ENCODE measurements around the gene PABPN1L.

The PABPN1L gene

GRCh38 chr16:88870608-88871348 lies 4.3 kb upstream of the PABPN1L start:
- no peak for FAIRE-seq
- DNase-seq (ENCODE audit: insufficient read length, low spot score), result no peak

- DNase-seq (ENCODE audit: insufficient read length, low spot score) (no peak), FAIRE-seq (no peak)
These were observed 3.2 kb upstream of the PABPN1L start for GRCh38 chr16:88869673-88869980.

GRCh38 chr16:88868974-88869672 lies 2.7 kb upstream of the PABPN1L start:
- FAIRE-seq (no peak), DNase-seq (ENCODE audit: insufficient read length, low spot score) (no peak)

GRCh38 chr16:88867581-88868246 lies 1.3 kb upstream of the PABPN1L start:
- no peak for DNase-seq (ENCODE audit: insufficient read length, low spot score)

GRCh38 chr16:88865742-88866141 lies 718 bp downstream of the PABPN1L start:
- DNase-seq (ENCODE audit: insufficient read length, low spot score) (no peak), FAIRE-seq (no peak)

More at GRCh38 chr16:88867581-88868246, 1.3 kb upstream of the PABPN1L start:
- FAIRE-seq, result no peak

GRCh38 chr16:88865310-88865709 lies 1.1 kb downstream of the PABPN1L start:
- FAIRE-seq (no peak), DNase-seq (ENCODE audit: insufficient read length, low spot score) (no peak)

GRCh38 chr16:88864521-88864920 lies 1.9 kb downstream of the PABPN1L start:
- no peak for DNase-seq (ENCODE audit: insufficient read length, low spot score)
- no peak for FAIRE-seq

GRCh38 chr16:88864099-88864498 lies 2.4 kb downstream of the PABPN1L start:
- DNase-seq (ENCODE audit: insufficient read length, low spot score) (no peak), FAIRE-seq (no peak)

- FAIRE-seq (no peak), DNase-seq (ENCODE audit: insufficient read length, low spot score) (no peak)
These were observed 3.0 kb downstream of the PABPN1L start for GRCh38 chr16:88863426-88863825.

GRCh38 chr16:88862968-88863367 lies 3.5 kb downstream of the PABPN1L start:
- no peak for FAIRE-seq
- DNase-seq (ENCODE audit: insufficient read length, low spot score), result no peak

- no peak for DNase-seq (ENCODE audit: insufficient read length, low spot score)
- FAIRE-seq, result no peak
These were observed 5.1 kb downstream of the PABPN1L start for GRCh38 chr16:88861359-88861758.

- no peak for FAIRE-seq
These were observed 6.9 kb downstream of the PABPN1L start for GRCh38 chr16:88859381-88860091.

GRCh38 chr16:88857728-88858339 lies 8.6 kb downstream of the PABPN1L start:
- FAIRE-seq, result peak; percentile 96
- peak; percentile 95 for DNase-seq (ENCODE audit: insufficient read length, low spot score)

More at GRCh38 chr16:88859381-88860091, 6.9 kb downstream of the PABPN1L start:
- DNase-seq (ENCODE audit: insufficient read length, low spot score), result no peak

- DNase-seq (ENCODE audit: insufficient read length, low spot score), result peak; percentile 100
- peak; percentile 93 for FAIRE-seq
These were observed 9.4 kb downstream of the PABPN1L start, which contains the start of the genes GALNS and TRAPPC2L for GRCh38 chr16:88856828-88857727. Gene GALNS (minus strand): TSS chr16:88856947. CDS start chr16:88856877, 70 bp downstream. Gene TRAPPC2L (plus strand): TSS chr16:88857127. CDS start chr16:88857151, 24 bp downstream.

- no peak for DNase-seq (ENCODE audit: insufficient read length, low spot score)
- FAIRE-seq, result no peak
These were observed 10.2 kb downstream of the PABPN1L start for GRCh38 chr16:88856122-88856827.

- DNase-seq (ENCODE audit: insufficient read length, low spot score) (no peak), FAIRE-seq (no peak)
These were observed 10.7 kb downstream of the PABPN1L start for GRCh38 chr16:88855736-88856121.

GRCh38 chr16:88855176-88855575 lies 11.3 kb downstream of the PABPN1L start:
- FAIRE-seq, result no peak
- no peak for DNase-seq (ENCODE audit: insufficient read length, low spot score)

GRCh38 chr16:88854306-88855111 lies 12.0 kb downstream of the PABPN1L start:
- FAIRE-seq, result no peak

More at GRCh38 chr16:88854306-88855111, 12.0 kb downstream of the PABPN1L start:
- DNase-seq (ENCODE audit: insufficient read length, low spot score), result no peak

Data from GM19239 (cell line).